ENCODE data around the gene AIMP1.

DNA sequence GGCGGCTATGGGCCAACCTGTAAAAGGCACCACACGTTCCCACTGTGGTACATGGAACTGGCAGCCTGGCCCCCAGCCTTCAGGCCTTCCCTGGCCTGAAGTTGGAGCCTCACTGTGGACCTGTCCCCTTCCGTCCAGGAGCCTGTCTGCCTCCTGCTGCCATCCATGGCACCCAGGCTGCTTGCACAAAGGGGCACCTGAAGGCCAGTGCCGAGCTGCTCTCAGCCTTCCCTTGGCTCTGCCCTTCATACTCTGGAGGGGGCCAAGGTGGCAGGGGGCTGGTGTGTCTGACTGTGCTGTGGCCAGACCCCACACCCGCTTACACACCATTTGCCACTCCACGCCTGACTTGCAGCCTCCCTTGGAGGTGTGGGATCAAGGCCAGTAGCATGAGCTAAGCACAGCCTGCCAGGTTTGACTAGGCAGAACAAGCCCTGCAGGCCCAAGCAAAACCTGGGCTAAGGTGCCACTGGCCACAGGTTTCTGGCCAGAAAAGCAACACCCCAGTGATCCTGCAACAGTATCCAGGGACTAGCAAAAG is 69.6 kb downstream of the AIMP1 start:
- TF ChIP-seq, protein P1, sequence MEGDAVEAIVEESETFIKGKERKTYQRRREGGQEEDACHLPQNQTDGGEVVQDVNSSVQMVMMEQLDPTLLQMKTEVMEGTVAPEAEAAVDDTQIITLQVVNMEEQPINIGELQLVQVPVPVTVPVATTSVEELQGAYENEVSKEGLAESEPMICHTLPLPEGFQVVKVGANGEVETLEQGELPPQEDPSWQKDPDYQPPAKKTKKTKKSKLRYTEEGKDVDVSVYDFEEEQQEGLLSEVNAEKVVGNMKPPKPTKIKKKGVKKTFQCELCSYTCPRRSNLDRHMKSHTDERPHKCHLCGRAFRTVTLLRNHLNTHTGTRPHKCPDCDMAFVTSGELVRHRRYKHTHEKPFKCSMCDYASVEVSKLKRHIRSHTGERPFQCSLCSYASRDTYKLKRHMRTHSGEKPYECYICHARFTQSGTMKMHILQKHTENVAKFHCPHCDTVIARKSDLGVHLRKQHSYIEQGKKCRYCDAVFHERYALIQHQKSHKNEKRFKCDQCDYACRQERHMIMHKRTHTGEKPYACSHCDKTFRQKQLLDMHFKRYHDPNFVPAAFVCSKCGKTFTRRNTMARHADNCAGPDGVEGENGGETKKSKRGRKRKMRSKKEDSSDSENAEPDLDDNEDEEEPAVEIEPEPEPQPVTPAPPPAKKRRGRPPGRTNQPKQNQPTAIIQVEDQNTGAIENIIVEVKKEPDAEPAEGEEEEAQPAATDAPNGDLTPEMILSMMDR (IDR thresholded peaks at IDR 0.05), result no peak
- no peak for TF ChIP-seq ZFX (IDR thresholded peaks at IDR 0.05; ENCODE audit: borderline replicate concordance)

Measured in 22Rv1 (cell line).